NCI-H226 (cell line): ENCODE results near the gene SLIT3.

Source experiments
- DNase-seq: peaks from one replicate; pipeline ENCODE4 v3.0.0-alpha.2; 2015

SLIT3 gene

DNA sequence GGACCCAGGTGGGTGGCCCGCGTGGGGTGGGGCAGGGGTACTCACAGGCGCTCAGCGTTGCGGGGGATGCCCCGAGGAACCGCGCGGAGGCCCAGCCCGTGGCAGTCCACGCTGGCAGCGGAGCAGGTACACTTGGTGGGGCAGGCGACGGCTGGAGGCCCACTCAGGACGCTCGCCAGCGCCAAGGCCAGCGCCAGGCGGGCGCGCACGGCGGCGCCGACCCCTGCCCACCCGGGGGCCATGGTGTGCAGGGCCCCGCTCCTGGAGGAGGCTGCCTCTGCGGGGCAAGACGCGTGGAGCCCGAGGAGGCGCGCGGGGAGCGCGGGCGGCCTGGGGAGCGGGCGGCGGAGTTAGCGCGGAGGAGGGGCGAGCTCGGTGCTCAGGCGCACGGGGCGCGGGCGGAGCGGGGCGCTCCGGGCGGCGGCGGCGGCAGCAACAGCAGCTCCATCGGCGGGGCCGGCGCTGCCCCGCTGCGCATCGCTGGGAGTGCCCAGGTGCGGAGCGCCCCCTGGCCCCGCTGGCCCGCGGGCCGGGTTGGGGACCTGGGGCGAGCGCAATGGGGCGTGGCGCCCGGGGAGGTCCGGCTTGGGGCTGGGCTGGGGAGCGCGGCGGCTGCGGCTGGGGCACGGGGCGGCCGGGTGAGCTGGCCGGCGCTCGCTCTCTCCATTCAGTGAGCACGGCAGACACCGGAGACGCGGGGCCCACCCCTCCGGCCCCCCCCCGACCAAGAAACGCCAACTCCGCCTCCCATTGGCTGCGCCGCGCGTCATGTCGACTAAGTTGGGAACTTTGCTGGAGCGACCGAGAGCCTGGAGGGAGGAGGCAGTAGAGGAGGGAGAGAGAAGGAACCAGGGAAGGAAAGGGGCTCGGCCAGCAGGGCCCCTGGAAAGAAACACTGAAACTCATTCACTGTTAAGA, at the start of gene SLIT3:
Gene SLIT3, minus strand, starts transcription at position 672 of the 918 bp plus-strand sequence. Its CDS starts 430 bp downstream, at position 242.
- peak; percentile 86 for DNase-seq

DNA sequence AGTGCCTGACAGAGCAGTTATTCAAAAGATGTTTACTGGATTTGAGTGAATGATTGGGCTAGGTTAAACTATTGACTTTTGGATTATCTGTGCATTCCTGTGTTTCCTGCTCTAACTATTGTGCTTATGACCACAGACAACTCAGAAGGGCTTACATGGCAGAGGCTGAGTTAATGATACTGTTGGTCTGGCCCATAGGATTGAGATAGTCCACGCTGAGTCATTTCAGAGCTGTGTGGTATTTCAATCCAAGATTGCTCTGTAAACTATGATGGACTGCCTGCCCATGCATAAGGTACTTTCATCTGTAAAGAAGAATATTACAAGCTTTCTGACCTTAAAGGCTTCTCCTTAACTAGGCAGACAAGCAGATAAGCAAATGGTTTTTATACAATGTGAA, 49.1 kb upstream of the SLIT3 start:
- DNase-seq, result peak; percentile 93

DNA sequence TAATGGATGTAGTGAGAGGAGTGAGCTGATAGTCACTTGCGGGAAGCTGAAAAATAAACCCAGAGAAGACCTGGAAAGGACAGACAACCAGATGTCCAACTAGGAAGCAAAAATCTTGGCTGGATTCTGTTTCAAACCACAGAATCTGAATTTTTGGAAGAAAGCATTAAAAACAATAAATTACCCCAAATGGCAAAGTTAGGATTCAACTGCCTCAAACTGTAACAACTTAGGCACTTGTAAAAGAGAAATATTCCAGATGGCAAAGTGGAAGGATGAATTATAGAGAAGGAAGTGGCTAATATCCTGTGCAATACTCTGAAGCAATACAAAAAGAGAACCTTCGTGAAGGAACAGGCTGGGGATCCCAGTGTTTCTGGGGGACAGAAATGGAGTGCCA, 46.8 kb upstream of the SLIT3 start:
- no peak for DNase-seq

DNA sequence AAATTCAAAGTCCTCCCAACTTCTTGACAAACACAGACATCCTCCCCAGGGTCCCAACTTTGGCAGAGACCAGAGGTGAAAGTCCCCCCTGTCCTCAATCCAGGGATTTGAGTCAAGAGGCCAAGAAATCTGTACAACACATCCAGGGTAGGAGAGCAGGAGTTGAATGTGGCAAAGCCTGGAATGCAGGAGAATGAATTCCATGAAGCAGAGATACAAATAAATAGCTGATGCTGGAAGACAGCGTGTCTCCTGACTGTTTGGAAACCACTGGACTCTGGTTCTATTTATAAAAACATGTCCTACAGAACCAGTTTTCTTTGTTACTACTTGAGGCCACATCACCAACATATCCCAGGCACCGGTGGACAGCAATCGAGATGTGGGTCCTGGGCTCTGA, 43.7 kb upstream of the SLIT3 start:
- DNase-seq, result no peak

DNA sequence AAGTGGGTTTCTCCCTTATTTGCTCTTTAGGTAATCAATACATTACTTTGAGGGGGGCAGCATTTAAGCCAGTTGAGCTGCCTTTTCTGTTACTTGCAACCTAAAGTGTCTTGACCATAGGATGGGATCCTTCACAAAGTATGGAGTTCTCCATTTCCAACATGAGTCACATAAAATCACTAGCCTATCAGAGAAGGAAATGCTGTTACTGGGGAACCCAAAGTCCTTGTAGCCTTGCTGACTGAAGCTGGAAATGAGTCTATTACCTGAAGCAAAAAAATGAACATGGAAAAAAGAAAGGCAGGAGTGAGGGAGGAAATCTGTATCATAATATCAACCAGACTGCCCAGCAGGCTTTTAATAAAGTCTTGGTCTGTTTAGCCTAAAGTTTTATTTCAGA, 42.8 kb upstream of the SLIT3 start:
- no peak for DNase-seq

DNA sequence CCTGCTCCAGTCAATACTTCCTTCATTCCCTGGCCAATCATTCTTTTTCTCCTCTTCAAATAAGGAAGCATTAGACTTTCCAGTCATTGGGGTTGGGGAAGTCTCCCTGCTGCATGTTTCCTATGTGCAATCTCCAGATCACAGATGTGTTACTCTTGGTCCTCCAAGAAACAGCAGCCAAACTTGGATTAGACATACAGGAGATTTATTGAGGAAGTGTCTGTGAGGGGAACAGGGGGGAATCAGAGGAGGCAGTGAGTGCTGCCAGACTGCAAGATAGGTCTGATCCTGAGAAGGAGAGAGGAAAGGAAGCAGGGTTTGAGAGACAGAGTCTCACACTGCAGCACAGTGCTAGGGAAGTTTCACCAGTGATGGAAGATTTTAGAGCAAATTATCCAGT, 40.6 kb upstream of the SLIT3 start:
- no peak for DNase-seq

DNA sequence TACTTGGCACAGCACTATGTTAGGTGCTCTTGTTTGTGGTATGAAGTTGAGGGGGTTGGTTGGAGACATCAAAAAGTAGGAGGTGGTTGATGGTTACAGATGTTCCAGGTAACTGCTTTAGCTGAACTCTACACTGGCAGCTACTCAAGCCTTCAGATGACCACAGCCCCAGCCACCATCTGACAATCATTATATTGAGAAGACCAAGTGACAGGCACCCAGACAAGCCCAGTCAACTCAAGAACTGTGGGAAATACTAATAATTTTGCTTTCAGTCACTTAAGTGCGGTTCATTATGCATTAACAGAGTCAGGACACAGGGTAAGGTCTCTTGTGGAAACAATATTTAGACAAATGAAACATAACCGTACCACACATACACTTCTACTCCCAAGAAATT, 38.9 kb upstream of the SLIT3 start:
- DNase-seq, result no peak

DNA sequence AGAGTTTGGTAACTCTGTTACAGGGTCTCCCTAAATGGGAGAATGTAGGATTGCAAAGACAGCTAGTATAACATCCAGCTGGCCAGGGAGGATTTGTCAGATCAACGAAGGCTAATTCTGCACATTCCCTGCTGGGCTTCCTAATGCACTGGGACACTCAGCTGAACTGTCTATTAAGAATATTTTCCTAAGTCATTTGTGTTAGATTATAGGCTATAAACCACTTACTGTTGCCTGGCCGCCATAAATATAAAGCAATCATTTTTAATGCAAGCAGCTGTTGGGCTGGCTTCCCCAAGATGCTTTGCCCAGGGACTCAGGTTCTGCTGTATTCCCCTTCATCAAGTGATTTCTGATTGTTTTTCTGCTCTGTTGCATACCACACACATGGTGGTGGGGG, 35.3 kb upstream of the SLIT3 start:
- DNase-seq, result no peak

DNA sequence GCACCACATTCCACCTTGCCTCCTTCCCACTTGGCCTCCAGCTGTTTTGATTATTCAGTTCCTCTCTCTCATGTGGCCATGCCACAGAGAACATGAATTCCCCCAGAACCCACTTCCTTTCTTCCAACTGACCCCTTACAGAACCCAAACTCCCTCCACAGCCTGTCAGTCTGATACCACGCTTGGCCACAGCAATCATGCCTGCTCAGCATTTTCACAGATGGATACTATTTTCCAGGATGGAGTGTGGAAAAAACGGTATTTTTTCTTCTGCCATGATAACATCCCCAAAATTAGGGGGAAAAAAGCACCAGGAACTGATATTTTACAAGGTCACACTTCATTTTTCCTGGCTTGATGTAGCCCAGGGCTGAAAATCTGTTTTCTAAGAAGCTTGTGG, 34.9 kb upstream of the SLIT3 start:
- DNase-seq, result no peak

DNA sequence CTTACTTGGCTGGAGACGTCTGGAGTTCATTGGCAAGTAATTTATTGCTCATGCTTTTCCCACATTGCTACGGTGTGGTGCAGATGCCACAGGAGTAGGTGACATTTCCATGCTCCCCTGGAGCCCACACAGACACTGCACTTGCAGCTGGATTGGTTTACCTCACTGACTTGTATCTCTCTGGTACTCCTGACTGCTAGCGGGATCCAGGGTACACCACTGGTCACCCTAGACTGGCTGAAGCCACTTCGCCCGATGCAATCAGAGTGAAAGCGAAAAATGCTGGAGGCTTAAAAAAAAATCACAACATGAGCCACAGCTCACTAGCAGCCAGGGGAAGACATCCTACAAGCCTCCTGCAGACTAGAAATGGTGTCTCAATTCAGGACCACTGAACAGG, 32.6 kb upstream of the SLIT3 start:
- DNase-seq, result no peak

DNA sequence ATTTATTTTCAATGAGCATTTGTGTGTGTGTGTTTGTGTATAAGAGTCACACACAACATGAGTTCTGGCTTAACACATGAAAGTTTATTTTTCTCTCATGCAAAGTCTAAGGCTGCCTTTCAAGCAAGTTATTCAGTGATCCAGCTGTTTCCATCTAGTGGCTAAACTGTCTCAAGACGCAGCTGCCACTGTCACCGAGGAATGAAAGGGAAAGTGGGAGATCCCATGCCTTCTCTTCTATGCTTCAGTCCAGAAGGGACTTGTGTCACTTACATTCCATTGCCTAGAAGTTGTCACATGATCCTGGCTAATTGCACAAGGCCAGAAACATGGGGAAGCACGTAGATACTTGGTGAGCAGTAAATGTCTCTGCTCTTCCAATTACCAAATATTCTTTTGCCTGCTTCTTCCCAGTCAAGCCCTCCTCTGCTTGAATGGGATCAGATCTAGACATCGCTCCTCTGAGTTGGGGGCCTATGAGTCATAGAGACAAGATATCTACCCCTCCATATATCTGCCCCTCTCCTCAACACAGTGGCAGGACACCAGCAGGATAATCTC, 30.4 kb upstream of the SLIT3 start:
- DNase-seq, result no peak

DNA sequence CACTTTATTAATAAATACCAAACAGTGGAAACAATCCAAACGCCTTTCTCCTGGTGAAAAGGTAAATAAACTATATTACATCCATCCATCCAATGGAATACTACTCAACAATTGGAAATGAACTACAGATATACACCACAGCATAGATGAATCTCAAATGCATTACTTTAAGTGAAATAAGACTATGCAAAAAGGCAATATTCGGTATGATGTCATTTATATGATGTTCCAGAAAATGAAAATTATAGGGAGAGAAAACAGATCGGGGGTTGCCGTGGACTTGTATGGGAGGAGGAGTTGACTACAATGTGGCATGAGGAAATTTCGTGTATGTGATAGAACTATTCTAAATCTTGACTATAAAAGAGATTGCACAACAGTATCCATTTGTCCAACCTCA, 27.5 kb upstream of the SLIT3 start:
- DNase-seq, result no peak

DNA sequence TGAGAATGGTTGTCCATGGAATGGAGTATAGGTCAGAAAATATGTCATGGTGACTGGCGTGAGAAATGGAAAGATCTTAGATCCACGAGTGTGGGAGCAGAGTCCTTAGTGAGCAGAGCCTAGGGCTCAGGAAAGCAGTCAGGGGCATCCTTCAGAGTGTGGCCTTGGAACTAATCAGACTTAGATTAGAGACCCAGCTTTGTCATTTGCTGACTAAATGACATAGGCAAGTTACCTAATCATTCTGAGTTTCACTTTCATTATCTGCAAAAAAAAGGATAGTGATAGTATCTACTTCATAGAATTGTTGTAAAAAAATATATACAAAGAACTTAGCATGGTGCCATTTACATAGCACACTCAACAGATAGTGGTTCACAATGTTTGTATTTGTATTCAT, 24.3 kb upstream of the SLIT3 start:
- no peak for DNase-seq

DNA sequence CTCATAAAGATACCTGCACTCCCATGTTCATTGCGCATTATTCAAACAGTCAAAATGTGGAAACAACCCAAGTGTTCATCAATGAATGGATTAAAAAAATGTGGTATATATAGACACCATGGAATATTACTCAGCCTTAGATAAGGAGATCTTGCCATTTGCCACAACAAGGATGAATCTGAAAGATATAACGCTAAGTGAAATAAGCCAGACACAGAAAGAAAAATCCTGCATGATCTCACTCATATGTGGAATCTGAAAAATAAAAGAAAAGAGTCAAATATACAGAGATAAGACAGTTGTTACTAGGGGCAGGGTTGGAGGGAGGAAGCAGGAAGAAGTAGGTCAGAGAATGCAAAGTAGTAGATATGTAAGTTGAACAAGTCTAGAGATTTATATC, 17.6 kb upstream of the SLIT3 start:
- DNase-seq, result no peak

DNA sequence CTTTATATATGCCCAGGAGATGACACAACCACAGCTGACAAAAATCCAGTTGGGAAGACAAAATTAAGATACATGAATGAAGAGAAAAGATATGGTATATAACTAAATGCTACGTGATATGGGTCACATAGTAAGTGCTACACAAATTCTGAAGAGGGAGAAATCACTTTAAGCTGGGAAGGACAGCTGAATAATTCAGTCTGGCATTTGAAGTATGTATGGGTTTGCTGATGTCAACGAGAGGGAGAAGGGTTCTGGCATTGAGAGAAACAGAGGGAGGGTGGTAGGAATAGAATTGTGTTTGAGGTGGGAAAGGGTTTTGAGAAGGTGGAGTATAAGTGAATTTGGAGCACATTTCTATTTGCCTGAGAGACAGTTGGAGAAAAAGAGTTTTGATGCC, 6.7 kb upstream of the SLIT3 start:
- DNase-seq, result peak; percentile 22

DNA sequence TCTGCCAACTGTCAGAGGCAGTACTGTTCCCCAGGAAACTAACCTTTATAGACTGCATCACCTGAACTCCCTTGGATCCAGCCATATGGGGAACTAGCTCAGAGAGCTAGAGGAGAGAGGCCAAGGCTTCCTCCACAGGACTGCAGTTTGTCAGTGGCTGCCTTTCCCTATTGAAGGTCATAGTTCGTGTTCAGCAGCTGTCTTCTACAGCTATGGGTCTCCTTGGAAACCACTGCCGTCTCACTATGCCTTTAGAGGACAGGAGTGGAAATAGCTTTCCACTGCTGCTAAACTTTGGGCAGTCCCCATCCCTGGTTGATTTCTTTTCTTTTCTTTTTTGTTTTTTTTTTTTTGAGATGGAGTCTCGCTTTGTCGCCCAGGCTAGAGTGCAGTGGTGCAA, 4.4 kb upstream of the SLIT3 start:
- no peak for DNase-seq

DNA sequence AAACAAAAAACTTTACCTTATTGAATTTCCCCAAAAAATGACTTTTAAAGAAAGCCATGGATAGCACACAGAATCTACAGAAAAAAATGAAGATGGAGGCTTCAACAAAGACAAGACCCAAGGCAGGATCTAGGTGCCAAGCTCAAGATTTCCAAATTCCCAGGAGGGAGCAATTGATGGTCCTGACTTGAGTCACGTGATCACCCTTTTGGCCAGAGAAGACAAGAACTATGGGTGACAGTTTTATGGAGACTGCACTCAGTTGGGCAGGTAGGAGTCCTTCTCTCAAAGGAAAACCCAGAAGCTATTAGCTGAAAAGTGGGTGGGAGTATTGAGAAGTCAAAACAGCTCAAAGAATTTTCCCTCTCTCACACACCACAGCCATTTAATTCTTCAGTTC, 3.2 kb upstream of the SLIT3 start:
- DNase-seq, result no peak

DNA sequence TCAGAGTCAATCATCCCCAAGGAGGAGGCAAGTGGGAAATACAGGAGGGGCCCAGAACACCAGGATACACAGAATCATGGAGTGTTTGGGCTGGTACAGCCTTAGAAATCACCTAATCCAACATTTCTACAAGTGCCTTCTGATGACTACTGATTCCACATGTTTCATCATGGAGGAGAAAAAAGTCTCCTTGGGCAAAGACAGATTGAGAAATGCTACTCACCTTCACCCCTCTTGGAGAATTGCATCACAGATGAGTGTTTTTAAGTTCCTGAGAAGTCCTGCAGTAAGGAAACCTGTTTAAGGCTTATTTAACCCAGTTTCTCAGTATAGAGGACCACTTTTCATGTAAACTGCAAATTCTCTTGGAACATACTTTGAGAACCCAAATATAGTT, 2.2 kb upstream of the SLIT3 start:
- DNase-seq, result peak; percentile 30

DNA sequence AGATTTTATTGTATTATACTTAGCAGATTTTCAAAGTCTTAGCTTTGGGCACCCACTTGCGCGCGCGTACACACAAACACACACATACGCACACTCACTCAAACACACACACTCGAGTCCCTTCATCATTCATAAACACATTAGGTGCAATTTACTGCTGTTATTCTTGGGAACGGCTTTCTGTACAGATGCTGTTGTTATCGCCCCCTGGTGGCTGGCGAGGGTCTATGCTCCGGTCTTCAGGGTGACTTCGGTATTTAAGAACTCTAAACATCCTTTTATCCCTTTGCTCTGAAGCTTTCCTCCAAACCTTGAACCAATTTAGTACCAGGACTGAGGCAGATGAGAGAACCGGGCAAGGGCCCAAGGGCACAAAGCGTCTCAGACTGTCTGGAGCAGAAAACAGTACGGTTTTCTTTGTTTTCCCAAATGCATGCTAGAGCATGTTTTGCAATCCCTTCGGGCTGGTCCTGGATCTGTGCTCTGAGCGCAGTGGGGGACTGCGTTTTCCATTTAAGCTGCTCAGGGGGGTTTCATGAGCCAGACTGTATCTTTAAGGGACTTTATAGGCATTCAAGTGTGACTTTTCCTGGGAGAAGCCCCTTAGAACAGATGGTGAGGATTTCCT, 1.7 kb upstream of the SLIT3 start:
- DNase-seq, result peak; percentile 48

DNA sequence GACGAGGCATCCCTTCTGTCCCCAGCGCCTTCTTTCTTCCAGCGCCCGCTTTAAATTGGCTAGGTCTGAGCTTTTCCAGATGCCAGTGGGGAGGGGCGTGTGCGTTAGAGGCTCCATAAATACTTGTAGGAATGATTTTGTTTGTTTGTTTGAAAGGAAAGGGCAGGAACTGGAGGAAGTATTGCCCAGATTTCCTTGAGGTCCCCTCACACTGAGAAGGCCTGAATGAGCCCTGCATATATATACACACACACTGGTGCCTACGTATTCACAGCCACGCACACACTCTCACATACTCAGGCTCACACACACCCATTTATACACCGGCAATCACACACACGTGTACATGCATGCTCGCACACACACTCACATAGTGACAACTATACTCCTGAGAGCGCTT, 1.0 kb upstream of the SLIT3 start:
- no peak for DNase-seq

DNA sequence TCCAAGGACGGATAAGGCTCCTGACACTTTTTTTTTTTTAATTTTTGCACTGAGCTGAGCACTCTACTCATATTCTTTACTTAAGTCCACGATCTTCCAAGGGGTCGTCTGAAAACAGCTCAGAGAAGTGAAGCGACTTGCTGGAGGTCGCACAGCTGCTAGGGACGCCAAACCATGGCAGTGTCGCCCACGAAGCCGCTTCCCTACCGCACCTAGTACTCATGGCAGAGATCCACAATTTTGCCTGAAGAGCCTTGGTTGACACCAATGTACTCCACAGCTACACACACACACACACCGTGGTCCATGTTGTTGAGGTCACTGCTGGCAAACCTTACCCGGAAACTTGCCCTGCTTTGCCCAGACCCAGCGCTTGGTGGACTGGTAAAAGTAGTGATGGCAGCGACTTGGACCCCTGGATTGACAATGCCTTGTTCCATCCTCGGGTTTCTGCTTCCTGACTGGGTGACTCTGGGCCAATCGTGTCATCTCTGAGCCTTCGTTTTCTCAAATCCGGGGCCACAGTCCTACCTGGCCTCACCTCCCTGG, 521 bp upstream of the SLIT3 start:
- no peak for DNase-seq

DNA sequence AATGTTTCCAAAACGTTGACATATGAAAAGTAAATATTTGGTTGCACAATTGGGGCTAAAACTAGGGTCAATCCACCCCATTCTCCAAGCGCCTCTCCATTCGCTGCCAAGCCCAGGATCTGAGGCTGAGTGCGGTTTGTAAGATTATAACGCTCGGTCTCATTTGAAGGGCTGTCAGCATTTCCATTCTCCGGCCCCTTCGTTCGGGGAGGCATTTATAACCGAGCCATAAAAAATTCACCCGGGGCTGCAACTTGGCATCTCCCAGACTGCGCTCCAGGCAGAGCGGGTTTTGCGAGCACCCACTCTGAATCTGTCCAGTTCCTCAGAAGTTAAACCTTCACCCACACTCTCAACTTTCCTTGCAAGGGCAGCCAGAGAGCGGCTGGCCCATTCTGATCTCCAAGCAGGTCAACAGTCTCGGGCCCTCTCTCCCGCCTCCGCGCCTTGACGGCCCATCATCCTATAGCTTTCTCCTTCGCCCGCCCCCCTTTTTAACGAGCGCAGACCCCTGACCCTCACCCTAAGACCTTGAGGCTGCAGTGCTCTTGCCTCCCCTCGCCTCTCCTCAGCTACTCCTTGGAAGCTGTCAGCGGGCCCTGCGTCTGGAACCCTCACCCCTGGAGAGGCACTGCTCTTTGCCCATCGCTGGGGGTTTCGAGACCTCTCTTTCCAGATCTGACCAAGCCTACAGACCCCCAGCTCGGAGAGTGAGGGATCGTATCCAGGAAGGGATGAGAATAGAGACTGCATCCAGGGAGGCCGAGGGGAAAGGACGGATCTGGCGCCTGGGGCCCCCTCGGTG, 1.1 kb downstream of the SLIT3 start:
- no peak for DNase-seq

DNA sequence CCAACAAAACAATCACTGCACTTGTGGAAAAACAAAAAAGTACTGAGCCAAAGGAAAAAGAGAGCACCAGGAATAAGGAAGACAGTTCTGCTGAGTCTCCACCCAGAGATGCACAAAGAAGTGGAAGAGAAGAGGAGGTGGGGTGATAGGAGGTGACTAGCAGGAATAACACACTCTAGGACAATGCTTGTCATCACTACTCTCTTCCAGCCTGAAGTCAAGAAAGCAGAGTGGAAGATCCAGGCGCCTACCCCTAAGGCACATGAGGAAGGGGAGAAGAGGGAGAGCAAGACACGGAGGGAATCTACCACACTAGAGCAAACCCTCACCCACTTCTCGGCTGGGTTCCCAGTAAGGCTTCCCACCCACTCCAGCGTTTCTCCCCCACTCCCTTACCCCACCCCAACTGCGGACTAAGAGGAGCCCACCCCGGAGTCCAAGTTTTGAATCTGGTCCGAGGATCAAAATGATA, 1.7 kb downstream of the SLIT3 start:
- no peak for DNase-seq
